Lung (tissue), 12 donors: ENCODE data around the gene PDZK1IP1. TPM values are rescaled to one million over a fixed set of nuclear protein-coding genes. Genes with fewer than 3 reads are reported as not detected.

ENCODE experiments used
- ATAC-seq: fragments of 200-7000 bp; cut with Tn5 transposase; one replicate; pipeline ENCODE4 v1.9.1; 2020; ENCODE audit warnings: moderate number of reproducible peaks; ENCODE audit not compliant: insufficient read depth, low FRiP score
- DNase-seq, 3 donors: peaks; one replicate each; pipeline ENCODE4 v3.0.0-alpha.2; 2013 to 2017
- H3K27ac ChIP-seq, 2 donors: one replicate each; pipeline ENCODE4 v1.5.1; 2013; ENCODE audit warnings: mild to moderate bottlenecking in 2 of 2, moderate library complexity in 2 of 2, control low read depth in 1 of 2, inconsistent platforms in 1 of 2, low read depth in 1 of 2, low read length in 1 of 2
- H3K27me3 ChIP-seq, 3 donors: one replicate each; pipeline ENCODE4 v1.5.1; 2013; ENCODE audit warnings: low read length in 2 of 3; ENCODE audit not compliant: control insufficient read depth in 3 of 3, insufficient read depth in 3 of 3
- H3K36me3 ChIP-seq, 4 donors: one replicate each; pipeline ENCODE4 v1.5.1; 2013; ENCODE audit warnings: low read length in 4 of 4, mild to moderate bottlenecking in 1 of 4, moderate library complexity in 1 of 4; ENCODE audit not compliant: control insufficient read depth in 4 of 4, insufficient read depth in 4 of 4
- H3K4me1 ChIP-seq, 5 donors: one replicate each; pipeline ENCODE4 v1.5.1; 2013; ENCODE audit warnings: low read length in 5 of 5, mild to moderate bottlenecking in 2 of 5, moderate library complexity in 1 of 5; ENCODE audit not compliant: control insufficient read depth in 5 of 5, insufficient read depth in 5 of 5
- H3K4me3 ChIP-seq: one replicate; pipeline ENCODE4 v1.5.1; 2013; ENCODE audit warnings: mild to moderate bottlenecking, control low read depth, moderate library complexity
- H3K9ac ChIP-seq, 2 donors: one replicate each; pipeline ENCODE4 v1.5.1; 2013; ENCODE audit warnings: low read length in 2 of 2, control low read depth in 1 of 2; ENCODE audit not compliant: insufficient read depth in 1 of 2
- H3K9me3 ChIP-seq, 4 donors: one replicate each; pipeline ENCODE4 v1.5.1; 2013; ENCODE audit warnings: low read length in 3 of 4, mild to moderate bottlenecking in 1 of 4, moderate library complexity in 1 of 4; ENCODE audit not compliant: control insufficient read depth in 4 of 4, insufficient read depth in 3 of 4
- WGBS, 2 donors: extraction: QIAGEN DNeasy Blood & Tissue Kit; methylation state at CpG; one replicate each; pipeline ENCODE4 v1.1.7; 2013; 5-methylcytosine and 5-hydroxymethylcytosine counted together
- polyA plus RNA-seq, 2 donors: library from polyadenylated mRNA; stranded (reverse); fragments of 200-250 nt; gene quantifications; one replicate each; pipeline ENCODE4 v1.2.1, GENCODE V29; 2013
- total RNA-seq, 2 donors: library from RNA; depleted of rRNA in 1 of 2; stranded (reverse); fragments of >200 nt in 1 of 2; gene quantifications; one replicate each; pipeline ENCODE4 v1.2.1, GENCODE V29; 2014 to 2021
- TF ChIP-seq, protein P1 (sequence below): IDR thresholded peaks from 2 replicates; pipeline ENCODE4 v1.5.1; 2012; ENCODE audit warnings: mild to moderate bottlenecking; ENCODE audit errors: control extremely low read depth, extremely low read depth
- donor health status: control.
- donor health status: control.
- donor health status: Bipolar disorder and iron deficiency.
- donor health status: healthy.
- donor health status: DM: yes; HTN: yes; CAD: no.

Gene PDZK1IP1
- total and polyA plus RNA-seq, 4 donors: 44.8 to 324 (median 70.6) TPM

DNA sequence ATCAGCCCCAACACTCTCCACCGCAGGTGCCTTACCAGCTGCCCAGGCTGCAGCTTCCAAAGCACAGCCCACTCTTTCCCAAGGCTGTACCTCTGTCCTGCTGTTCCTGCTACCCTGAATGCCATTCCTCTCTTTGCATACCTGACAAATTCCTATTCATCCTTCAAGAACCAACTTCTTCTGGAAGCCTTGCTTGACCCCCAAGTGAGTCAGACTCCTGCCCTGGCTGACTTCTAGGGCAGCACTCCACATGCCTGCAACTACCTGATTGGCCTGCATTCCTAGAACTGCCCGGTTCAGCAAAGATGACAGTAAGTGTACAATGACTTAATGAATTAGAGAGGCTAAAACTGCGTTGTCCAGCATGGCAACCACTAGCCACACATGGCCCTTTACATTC, 20.8 kb upstream of the PDZK1IP1 start:
- TF ChIP-seq, protein P1, sequence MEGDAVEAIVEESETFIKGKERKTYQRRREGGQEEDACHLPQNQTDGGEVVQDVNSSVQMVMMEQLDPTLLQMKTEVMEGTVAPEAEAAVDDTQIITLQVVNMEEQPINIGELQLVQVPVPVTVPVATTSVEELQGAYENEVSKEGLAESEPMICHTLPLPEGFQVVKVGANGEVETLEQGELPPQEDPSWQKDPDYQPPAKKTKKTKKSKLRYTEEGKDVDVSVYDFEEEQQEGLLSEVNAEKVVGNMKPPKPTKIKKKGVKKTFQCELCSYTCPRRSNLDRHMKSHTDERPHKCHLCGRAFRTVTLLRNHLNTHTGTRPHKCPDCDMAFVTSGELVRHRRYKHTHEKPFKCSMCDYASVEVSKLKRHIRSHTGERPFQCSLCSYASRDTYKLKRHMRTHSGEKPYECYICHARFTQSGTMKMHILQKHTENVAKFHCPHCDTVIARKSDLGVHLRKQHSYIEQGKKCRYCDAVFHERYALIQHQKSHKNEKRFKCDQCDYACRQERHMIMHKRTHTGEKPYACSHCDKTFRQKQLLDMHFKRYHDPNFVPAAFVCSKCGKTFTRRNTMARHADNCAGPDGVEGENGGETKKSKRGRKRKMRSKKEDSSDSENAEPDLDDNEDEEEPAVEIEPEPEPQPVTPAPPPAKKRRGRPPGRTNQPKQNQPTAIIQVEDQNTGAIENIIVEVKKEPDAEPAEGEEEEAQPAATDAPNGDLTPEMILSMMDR: no peak
- Histone ChIP-seq H3K9ac (no peak overlapping the region), H3K27ac (no peak overlapping the region), H3K36me3 (no peaks in the 10 kb centered on the region), H3K4me1 (peaks cover 0 to 6% (median 0%) of the 10 kb centered on the region in 5 donors), H3K27me3 (peaks cover 0 to 18% (median 0%) of the 10 kb centered on the region in 3 donors), H3K9me3 (no peaks in the 10 kb centered on the region), H3K4me3 (no peak overlapping the region)
- ATAC-seq (no peak), DNase-seq (no peak)
- WGBS, 2 donors: 76 to 77% methylated on average over 3 of the region's 3 CpGs

DNA sequence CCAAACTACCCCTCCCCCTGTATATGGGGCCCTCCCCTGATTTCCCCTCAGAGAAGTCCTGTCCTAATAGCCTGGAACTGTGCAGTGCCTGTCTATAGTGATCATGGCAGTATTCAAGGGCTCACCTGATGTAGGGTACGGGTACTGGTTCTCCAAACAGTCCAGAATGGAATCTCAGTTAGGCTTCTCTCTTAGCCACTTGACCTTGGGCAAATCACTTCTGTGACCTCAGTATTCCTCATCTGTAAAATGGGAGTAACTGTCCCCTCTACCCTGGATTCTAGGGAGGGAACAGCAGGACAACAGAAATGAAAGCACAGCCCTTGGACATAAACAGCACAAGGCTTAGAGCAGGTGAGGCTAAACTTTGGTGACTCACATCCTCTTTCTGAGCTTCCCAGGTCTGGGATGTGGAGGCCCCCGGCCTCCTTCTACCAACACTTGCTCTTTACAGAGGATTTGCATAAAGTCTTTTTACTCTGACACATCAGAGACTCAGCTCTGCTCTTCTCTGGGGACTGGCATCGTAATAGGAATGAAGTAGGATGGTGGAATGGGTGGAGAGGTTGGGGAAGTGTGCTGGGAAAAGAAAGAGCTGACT, 20.0 kb upstream of the PDZK1IP1 start:
- peaks cover 0 to 20% (median 0%) of the 10 kb centered on the region in 3 donors for H3K27me3 ChIP-seq
- peaks cover 0 to 6% (median 0%) of the 10 kb centered on the region in 5 donors for H3K4me1 ChIP-seq
- ATAC-seq: no peak
- no peaks in the 10 kb centered on the region for H3K36me3 ChIP-seq
- H3K9ac ChIP-seq: no peak overlapping the region
- no peak for DNase-seq
- H3K9me3 ChIP-seq: no peaks in the 10 kb centered on the region
- no peak overlapping the region for H3K4me3 ChIP-seq
- TF ChIP-seq, protein P1: no peak
- 80 to 87% methylated on average over 3 of the region's 3 CpGs for WGBS, 2 donors
- H3K27ac ChIP-seq: no peak overlapping the region

DNA sequence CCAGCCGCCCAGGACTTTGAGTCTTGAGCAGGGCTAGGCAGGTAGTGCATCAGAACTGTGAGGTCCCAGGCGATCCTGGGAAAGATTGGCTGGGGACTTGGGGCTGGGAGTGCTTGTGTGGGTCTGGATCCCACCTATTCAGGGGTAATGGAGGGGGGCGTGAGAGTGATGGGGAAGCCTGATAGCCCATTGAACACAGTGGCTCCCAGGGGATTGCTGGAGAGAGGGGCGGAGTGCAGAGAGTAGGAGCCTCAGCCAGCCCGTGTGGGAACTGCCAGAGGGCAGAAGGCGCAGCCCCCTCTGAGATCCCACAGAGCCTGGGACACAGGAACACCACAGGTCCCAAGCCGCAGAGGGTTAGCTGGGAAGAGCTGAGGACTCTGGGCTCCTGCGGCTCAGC, 19.3 kb upstream of the PDZK1IP1 start:
- no peaks in the 10 kb centered on the region for H3K9me3 ChIP-seq
- no peak for DNase-seq
- H3K9ac ChIP-seq: no peak overlapping the region
- H3K36me3 ChIP-seq: no peaks in the 10 kb centered on the region
- no peak for ATAC-seq
- peaks cover 0 to 24% (median 0%) of the 10 kb centered on the region in 3 donors for H3K27me3 ChIP-seq
- TF ChIP-seq, protein P1: no peak
- no peak overlapping the region for H3K27ac ChIP-seq
- no peak overlapping the region for H3K4me3 ChIP-seq
- 67 to 84% methylated on average over 8 of the region's 8 CpGs for WGBS, 2 donors
- H3K4me1 ChIP-seq: peaks cover 0 to 6% (median 0%) of the 10 kb centered on the region in 5 donors

DNA sequence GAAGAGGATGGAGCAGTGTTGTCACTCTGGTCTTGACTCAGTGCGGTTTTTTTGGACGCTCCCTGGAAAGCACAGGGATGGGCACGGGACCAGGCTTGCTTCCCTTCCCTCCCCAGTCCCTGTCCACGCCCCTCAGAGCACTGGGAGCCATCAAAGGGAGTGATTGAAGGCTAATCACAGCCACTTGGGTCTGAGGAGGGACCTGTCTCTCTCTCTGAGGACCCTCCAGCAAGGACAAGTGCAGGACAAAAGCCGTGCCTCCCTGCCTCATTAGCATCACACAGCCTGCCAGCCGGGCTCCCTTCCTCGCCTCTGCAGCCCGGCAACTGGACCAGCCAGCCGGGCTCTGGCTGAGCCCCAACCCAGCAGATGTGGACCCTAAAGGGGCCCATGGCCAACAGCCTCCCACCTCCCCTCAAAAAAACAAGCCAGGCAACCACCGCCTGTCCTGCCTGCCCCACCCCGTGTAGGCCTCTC, 18.6 kb upstream of the PDZK1IP1 start:
- H3K4me1 ChIP-seq: peaks cover 0 to 6% (median 0%) of the 10 kb centered on the region in 5 donors
- no peak for ATAC-seq
- DNase-seq: no peak
- H3K9ac ChIP-seq: no peak overlapping the region
- H3K9me3 ChIP-seq: no peaks in the 10 kb centered on the region
- WGBS, 2 donors: 68 to 80% methylated on average over 11 of the region's 11 CpGs
- peaks cover 0 to 24% (median 0%) of the 10 kb centered on the region in 3 donors for H3K27me3 ChIP-seq
- TF ChIP-seq, protein P1: no peak
- H3K4me3 ChIP-seq: no peak overlapping the region
- no peak overlapping the region for H3K27ac ChIP-seq
- H3K36me3 ChIP-seq: no peaks in the 10 kb centered on the region
